Measurements from ENCODE around the gene TMEM132E. TPM values are rescaled to one million over a fixed set of nuclear protein-coding genes. Genes with fewer than 3 reads are reported as not detected.

Gene TMEM132E
- total RNA-seq, 2 donors from 2014 or later, result 0.24 to 0.26 TPM

GRCh38 chr17:34665150-34665806 is 85.9 kb downstream of the TMEM132E start:
- Histone ChIP-seq H3K27ac (no peak overlapping the region), H3K27me3 (no peaks in the 10 kb centered on the region), H3K36me3 (no peaks in the 10 kb centered on the region), H3K4me1 (no peaks in the 10 kb centered on the region), H3K9me3 (no peaks in the 10 kb centered on the region), H3K4me3 (no peak overlapping the region)
- DNase-seq (ENCODE audit: low spot score), result no peak
- no peak for TF ChIP-seq CTCF (IDR thresholded peaks at IDR 0.05)

- no peak for TF ChIP-seq CTCF (IDR thresholded peaks at IDR 0.05)
- H3K27me3 ChIP-seq, result no peaks in the 10 kb centered on the region
- no peaks in the 10 kb centered on the region for H3K9me3 ChIP-seq
- H3K27ac ChIP-seq, result no peak overlapping the region
- DNase-seq (ENCODE audit: low spot score), result no peak
- H3K4me3 ChIP-seq, result no peak overlapping the region
- no peaks in the 10 kb centered on the region for H3K36me3 ChIP-seq
- no peaks in the 10 kb centered on the region for H3K4me1 ChIP-seq
Measured at GRCh38 chr17:34665819-34666763, 86.7 kb downstream of the TMEM132E start.

- TF ChIP-seq CTCF (IDR thresholded peaks at IDR 0.05), result no peak
- Histone ChIP-seq H3K27ac (no peak overlapping the region), H3K9me3 (no peaks in the 10 kb centered on the region), H3K36me3 (no peaks in the 10 kb centered on the region), H3K4me3 (no peak overlapping the region), H3K27me3 (no peaks in the 10 kb centered on the region), H3K4me1 (no peaks in the 10 kb centered on the region)
- no peak for DNase-seq (ENCODE audit: low spot score)
Measured at GRCh38 chr17:34667656-34668055, 88.3 kb downstream of the TMEM132E start.

- H3K9me3 ChIP-seq, result no peaks in the 10 kb centered on the region
- DNase-seq (ENCODE audit: low spot score), result no peak
- H3K27ac ChIP-seq, result no peak overlapping the region
- H3K4me1 ChIP-seq, result no peaks in the 10 kb centered on the region
- no peaks in the 10 kb centered on the region for H3K36me3 ChIP-seq
- no peaks in the 10 kb centered on the region for H3K27me3 ChIP-seq
- no peak overlapping the region for H3K4me3 ChIP-seq
- no peak for TF ChIP-seq CTCF (IDR thresholded peaks at IDR 0.05)
Measured at GRCh38 chr17:34668206-34668605, 88.8 kb downstream of the TMEM132E start.

- TF ChIP-seq CTCF (IDR thresholded peaks at IDR 0.05), result no peak
Measured at GRCh38 chr17:34669511-34669910, 90.1 kb downstream of the TMEM132E start.

More at GRCh38 chr17:34669511-34669910, 90.1 kb downstream of the TMEM132E start:
- H3K9me3 ChIP-seq, result no peaks in the 10 kb centered on the region
- no peak overlapping the region for H3K27ac ChIP-seq
- H3K36me3 ChIP-seq, result no peaks in the 10 kb centered on the region
- no peak overlapping the region for H3K4me3 ChIP-seq
- no peak for DNase-seq (ENCODE audit: low spot score)
- no peaks in the 10 kb centered on the region for H3K4me1 ChIP-seq
- H3K27me3 ChIP-seq, result no peaks in the 10 kb centered on the region
